RWPE2 (cell line): Measurements from ENCODE around the gene GRID2.

ENCODE experiments used
- ATAC-seq: fragments of 200-7000 bp; cut with Tn5 transposase; 3 replicates; pipeline ENCODE4 v1.9.1; 2021; ENCODE audit warnings: low read depth
- DNase-seq: peaks from one replicate; pipeline ENCODE4 v3.0.0-alpha.2; 2020; ENCODE audit warnings: low spot score
- H3K27ac ChIP-seq: fragments of 450-650 bp; 2 replicates; pipeline ENCODE4 v1.5.1; 2017; ENCODE audit warnings: mild to moderate bottlenecking; ENCODE audit not compliant: poor library complexity, severe bottlenecking
- H3K27me3 ChIP-seq: fragments of 250-450 bp; sonication (Bioruptor Pico); 2 replicates; pipeline ENCODE4 v1.5.1; 2021; ENCODE audit warnings: mild to moderate bottlenecking, moderate library complexity; ENCODE audit not compliant: insufficient read depth, poor library complexity, severe bottlenecking
- H3K36me3 ChIP-seq: fragments of 250-450 bp; sonication (Bioruptor Pico); 2 replicates; pipeline ENCODE4 v1.5.1; 2020; ENCODE audit warnings: low read depth, mild to moderate bottlenecking, moderate library complexity
- H3K4me1 ChIP-seq: fragments of 250-450 bp; sonication (Bioruptor Pico); 2 replicates; pipeline ENCODE4 v1.5.1; 2021; ENCODE audit warnings: mild to moderate bottlenecking, moderate library complexity; ENCODE audit not compliant: insufficient read depth, poor library complexity, severe bottlenecking
- H3K4me3 ChIP-seq: fragments of 250-450 bp; sonication (Bioruptor Pico); 2 replicates; pipeline ENCODE4 v1.5.1; 2021; ENCODE audit warnings: mild to moderate bottlenecking, moderate library complexity; ENCODE audit not compliant: severe bottlenecking
- H3K9me3 ChIP-seq: fragments of 250-450 bp; sonication (Bioruptor Pico); 2 replicates; pipeline ENCODE4 v1.5.1; 2021; ENCODE audit warnings: mild to moderate bottlenecking, moderate library complexity; ENCODE audit not compliant: severe bottlenecking
- CTCF ChIP-seq: fragments of 450-650 bp; IDR thresholded peaks from one replicate; pipeline ENCODE4 v1.5.1; 2017; ENCODE audit warnings: mild to moderate bottlenecking, moderate library complexity; ENCODE audit not compliant: poor library complexity, severe bottlenecking

GRID2 gene

GRCh38 chr4:92658318-92658717 is 354.6 kb downstream of the GRID2 start:
- no peaks in the 10 kb centered on the region for H3K9me3 ChIP-seq
- no peak for DNase-seq
- ATAC-seq, result no peak
- no peaks in the 10 kb centered on the region for H3K27me3 ChIP-seq
- no peak for TF ChIP-seq CTCF
- H3K4me3 ChIP-seq, result no peak overlapping the region
- H3K4me1 ChIP-seq, result no peaks in the 10 kb centered on the region
- no peaks in the 10 kb centered on the region for H3K36me3 ChIP-seq
- H3K27ac ChIP-seq, result no peak overlapping the region

GRCh38 chr4:92677805-92678204 is 374.0 kb downstream of the GRID2 start:
- Histone ChIP-seq H3K27ac (no peak overlapping the region), H3K36me3 (no peaks in the 10 kb centered on the region), H3K4me3 (no peak overlapping the region), H3K27me3 (no peaks in the 10 kb centered on the region), H3K9me3 (peaks cover 3% of the 10 kb centered on the region), H3K4me1 (no peaks in the 10 kb centered on the region)
- ATAC-seq (no peak), DNase-seq (no peak)
- no peak for TF ChIP-seq CTCF

- H3K27ac ChIP-seq, result no peak overlapping the region
- no peak overlapping the region for H3K4me3 ChIP-seq
- TF ChIP-seq CTCF, result no peak
- H3K9me3 ChIP-seq, result peaks cover 3% of the 10 kb centered on the region
- no peaks in the 10 kb centered on the region for H3K27me3 ChIP-seq
- DNase-seq (no peak), ATAC-seq (no peak)
- H3K36me3 ChIP-seq, result no peaks in the 10 kb centered on the region
- no peaks in the 10 kb centered on the region for H3K4me1 ChIP-seq
Measured at GRCh38 chr4:92678292-92678691, 374.5 kb downstream of the GRID2 start.

- Histone ChIP-seq H3K9me3 (peaks cover 1% of the 10 kb centered on the region), H3K27me3 (no peaks in the 10 kb centered on the region), H3K4me1 (no peaks in the 10 kb centered on the region), H3K36me3 (no peaks in the 10 kb centered on the region), H3K27ac (no peak overlapping the region), H3K4me3 (no peak overlapping the region)
- no peak for DNase-seq
- ATAC-seq, result no peak
- TF ChIP-seq CTCF, result no peak
Measured at GRCh38 chr4:92679149-92679548, 375.4 kb downstream of the GRID2 start.

GRCh38 chr4:92714640-92715039 is 410.9 kb downstream of the GRID2 start:
- Histone ChIP-seq H3K4me3 (no peak overlapping the region), H3K27ac (no peak overlapping the region), H3K27me3 (no peaks in the 10 kb centered on the region), H3K4me1 (no peaks in the 10 kb centered on the region), H3K9me3 (no peaks in the 10 kb centered on the region), H3K36me3 (no peaks in the 10 kb centered on the region)
- TF ChIP-seq CTCF, result no peak
- DNase-seq (no peak), ATAC-seq (no peak)
